Measurements from ENCODE around the gene PPP2R3C. TPM values are rescaled to one million over a fixed set of nuclear protein-coding genes. Genes with fewer than 3 reads are reported as not detected.

Gene PPP2R3C
- total and polyA plus RNA-seq, 2 experiments from 2014 or later: 35.9 to 43.0 TPM

GRCh38 chr14:35167496-35167895, 45.7 kb upstream of the PPP2R3C start (continued):
- no peak for TF ChIP-seq ZNF462 (CRISPR knock-in tag; IDR thresholded peaks at IDR 0.05)
- no peak for TF ChIP-seq STAT1 (IDR thresholded peaks at IDR 0.05; ENCODE audit: unreplicated experiment)
- no peak for TF ChIP-seq CREB1 (CRISPR knock-in tag; IDR thresholded peaks at IDR 0.05; ENCODE audit: low read depth)
- no peak for TF ChIP-seq EZH2 (IDR thresholded peaks at IDR 0.05; ENCODE audit: low read depth, unreplicated experiment)

GRCh38 chr14:35164849-35165248, 43.1 kb upstream of the PPP2R3C start:
- no peak overlapping the region for H3K4me3 ChIP-seq
- no peak overlapping the region for H3K4me2 ChIP-seq
- H3K27me3 Mint-ChIP-seq (ENCODE audit: insufficient read depth, low read depth, poor library complexity): no peaks in the 10 kb centered on the region
- H3K27ac ChIP-seq (ENCODE audit: low read depth): no peak overlapping the region
- no peaks in the 10 kb centered on the region for H3F3A ChIP-seq (replicated peaks; ENCODE audit: low read depth)
- DNase-seq (ENCODE audit: low spot score) (no peak), ATAC-seq (no peak)
- no peak overlapping the region; the same call in 1 of the 2 replicates for H3K27ac Mint-ChIP-seq
- no peaks in the 10 kb centered on the region for H3K4me1 ChIP-seq (ENCODE audit: insufficient read depth)
- H3K27me3 ChIP-seq (ENCODE audit: insufficient read depth): no peaks in the 10 kb centered on the region
- H4K20me1 ChIP-seq (replicated peaks; ENCODE audit: insufficient read depth): no peaks in the 10 kb centered on the region
- H3K4me1 Mint-ChIP-seq: no peaks in the 10 kb centered on the region; the same call in 2 of the 3 replicates
- no peaks in the 10 kb centered on the region for H3K36me3 ChIP-seq (ENCODE audit: insufficient read depth)
- H3K36me3 Mint-ChIP-seq (ENCODE audit: low read depth): peaks cover 13% of the 10 kb centered on the region; the same call in 2 of the 3 replicates
- H2AFZ ChIP-seq: no peak overlapping the region
- H3K9me2 ChIP-seq (ENCODE audit: insufficient read depth): no peaks in the 10 kb centered on the region
- H3K79me2 ChIP-seq (replicated peaks; ENCODE audit: insufficient read depth): no peaks in the 10 kb centered on the region
- no peaks in the 10 kb centered on the region; the same call in 2 of the 3 replicates for H3K9me3 Mint-ChIP-seq
- no peak for TF ChIP-seq EZH2 (IDR thresholded peaks at IDR 0.05; ENCODE audit: low read depth, unreplicated experiment)
- no peak for TF ChIP-seq REST (IDR thresholded peaks at IDR 0.05; ENCODE audit: unreplicated experiment)
- no peak for TF ChIP-seq STAT1 (IDR thresholded peaks at IDR 0.05; ENCODE audit: unreplicated experiment)
- TF ChIP-seq NANOG (IDR thresholded peaks at IDR 0.05; ENCODE audit: borderline replicate concordance): no peak
- no peak for TF ChIP-seq CTCF (conservative IDR thresholded peaks at IDR 0.05; ENCODE audit: low read depth in 2 of 2)
- TF ChIP-seq JUNB (IDR thresholded peaks at IDR 0.05; ENCODE audit: unreplicated experiment): no peak
- TF ChIP-seq ZNF331 (CRISPR knock-in tag; IDR thresholded peaks at IDR 0.05; ENCODE audit: low read depth): no peak
- no peak for TF ChIP-seq ZNF114 (CRISPR knock-in tag; IDR thresholded peaks at IDR 0.05)
- no peak for TF ChIP-seq CREB1 (CRISPR knock-in tag; IDR thresholded peaks at IDR 0.05; ENCODE audit: low read depth)
- TF ChIP-seq EZH2phosphoT487 (IDR thresholded peaks at IDR 0.05; ENCODE audit: unreplicated experiment): no peak
- H3K4me3 Mint-ChIP-seq: no peak overlapping the region
